ENCODE data around the gene CENPF.
A peak's percentile ranks its signal among the peaks of the same experiment; 100 is the strongest.
"Not testable (repeated sequence)": the region's sequence is repeated elsewhere in the genome, so short reads cannot be mapped to it uniquely, and the experiment has no call there.

CENPF gene

DNA sequence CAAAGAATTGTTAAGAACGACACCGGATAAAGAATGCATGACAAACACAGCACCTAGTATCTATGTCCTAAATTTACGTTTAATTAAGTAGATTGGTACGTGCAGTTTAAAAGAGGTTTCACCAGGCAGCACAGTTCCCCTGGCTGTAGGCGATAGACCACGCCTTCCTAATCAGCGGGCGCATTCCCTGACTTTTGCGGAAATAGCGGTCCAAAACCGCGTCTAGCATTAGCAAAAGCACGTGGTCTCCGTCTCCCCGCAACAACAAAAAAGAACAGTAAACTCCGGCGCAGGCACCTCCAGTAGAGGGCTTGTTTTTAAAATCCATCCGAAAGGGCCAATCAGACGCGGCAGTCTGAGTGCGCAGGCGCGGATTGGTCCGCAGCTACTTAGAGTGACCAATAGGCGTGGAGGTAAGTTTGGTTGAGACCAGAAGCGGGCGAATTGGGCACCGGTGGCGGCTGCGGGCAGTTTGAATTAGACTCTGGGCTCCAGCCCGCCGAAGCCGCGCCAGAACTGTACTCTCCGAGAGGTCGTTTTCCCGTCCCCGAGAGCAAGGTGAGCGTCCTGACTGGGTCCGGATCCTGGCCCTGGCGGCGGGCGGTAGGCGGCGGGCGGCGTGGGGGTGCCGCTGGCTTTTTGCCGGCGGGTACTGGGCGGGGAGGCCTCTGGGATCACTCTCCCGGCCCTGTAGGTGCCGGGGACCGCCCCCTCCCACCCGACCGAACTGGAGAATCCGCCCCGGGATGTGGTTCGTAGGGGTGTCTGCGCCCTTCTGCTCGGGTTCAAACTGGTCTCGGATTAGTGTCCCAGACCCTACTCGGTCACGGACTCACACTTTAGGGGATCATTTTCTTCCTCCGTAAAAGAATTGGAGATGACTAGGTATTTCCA, at the start of gene CENPF:
TSS of gene CENPF (plus strand) at position 432 of the 894 bp plus-strand sequence. CDS start 10,560 bp downstream, outside the sequence.
- DNase-seq (ENCODE audit: low spot score): peak; percentile 99

DNA sequence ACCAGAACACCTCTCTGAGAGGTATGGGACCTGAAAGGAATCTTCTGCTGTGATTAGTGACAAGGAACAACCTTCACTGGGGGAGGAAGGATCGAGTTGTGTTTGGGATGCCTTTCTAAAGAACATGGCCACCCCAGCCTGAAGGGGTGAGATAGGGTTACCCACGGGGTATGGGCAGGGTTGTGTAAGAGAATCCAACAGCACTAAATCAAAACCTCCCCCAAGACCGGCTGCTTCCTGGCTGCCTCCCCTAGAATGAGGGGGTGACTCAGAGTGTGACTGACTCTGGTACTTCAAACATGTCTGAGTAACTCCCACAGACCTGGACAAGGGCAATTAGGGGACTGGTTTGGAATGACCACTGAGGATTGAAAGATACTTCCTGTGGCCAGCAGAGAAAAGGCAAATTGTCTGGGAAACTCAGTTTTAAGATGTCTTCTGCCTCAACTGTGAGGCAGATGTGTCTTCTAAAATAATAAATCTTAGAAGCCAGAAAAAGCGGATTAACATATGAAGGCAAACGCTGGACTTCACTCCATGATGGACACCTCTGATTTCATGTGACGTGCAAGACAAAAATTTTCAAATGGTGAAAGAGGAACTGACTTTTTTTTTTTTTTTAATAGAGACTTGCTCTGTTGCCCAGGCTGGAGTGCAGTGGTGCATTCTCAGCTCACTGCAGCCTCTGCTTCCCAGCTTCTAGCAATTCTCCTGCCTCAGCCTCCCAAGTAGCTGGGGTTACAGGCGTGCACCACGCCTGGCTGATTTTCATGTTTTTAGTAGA, 44.9 kb upstream of the CENPF start:
- peak; percentile 79 for DNase-seq (ENCODE audit: low spot score)

DNA sequence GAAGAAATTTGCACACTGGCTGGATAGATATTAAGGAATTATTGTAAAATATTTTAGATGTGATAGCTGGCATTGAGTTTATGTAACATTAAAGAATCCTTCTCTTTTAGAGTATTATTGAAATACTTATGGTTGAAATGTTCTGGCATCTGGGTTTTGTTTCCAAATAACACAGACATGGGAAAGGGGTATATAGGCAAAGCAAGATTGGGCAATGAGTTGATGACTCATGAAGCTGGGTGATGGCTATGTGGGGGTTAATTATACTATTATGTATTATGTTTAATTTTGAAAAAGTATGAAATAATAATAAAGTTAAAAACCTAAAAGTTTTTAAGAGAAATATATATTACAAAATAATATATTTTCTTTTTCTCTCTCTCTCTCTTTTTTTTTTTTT, 39.1 kb upstream of the CENPF start:
- no peak for DNase-seq (ENCODE audit: low spot score)

- DNase-seq (ENCODE audit: low spot score): no peak
Observed at GRCh38 chr1:214565310-214565709, 37.7 kb upstream of the CENPF start.

- DNase-seq (ENCODE audit: low spot score): peak; percentile 70
Observed at GRCh38 chr1:214566158-214567104, 36.6 kb upstream of the CENPF start.

- DNase-seq (ENCODE audit: low spot score): no peak
Observed at GRCh38 chr1:214567481-214567980, 35.5 kb upstream of the CENPF start.

GRCh38 chr1:214568328-214568727, 34.7 kb upstream of the CENPF start:
- DNase-seq (ENCODE audit: low spot score): peak; percentile 17

DNA sequence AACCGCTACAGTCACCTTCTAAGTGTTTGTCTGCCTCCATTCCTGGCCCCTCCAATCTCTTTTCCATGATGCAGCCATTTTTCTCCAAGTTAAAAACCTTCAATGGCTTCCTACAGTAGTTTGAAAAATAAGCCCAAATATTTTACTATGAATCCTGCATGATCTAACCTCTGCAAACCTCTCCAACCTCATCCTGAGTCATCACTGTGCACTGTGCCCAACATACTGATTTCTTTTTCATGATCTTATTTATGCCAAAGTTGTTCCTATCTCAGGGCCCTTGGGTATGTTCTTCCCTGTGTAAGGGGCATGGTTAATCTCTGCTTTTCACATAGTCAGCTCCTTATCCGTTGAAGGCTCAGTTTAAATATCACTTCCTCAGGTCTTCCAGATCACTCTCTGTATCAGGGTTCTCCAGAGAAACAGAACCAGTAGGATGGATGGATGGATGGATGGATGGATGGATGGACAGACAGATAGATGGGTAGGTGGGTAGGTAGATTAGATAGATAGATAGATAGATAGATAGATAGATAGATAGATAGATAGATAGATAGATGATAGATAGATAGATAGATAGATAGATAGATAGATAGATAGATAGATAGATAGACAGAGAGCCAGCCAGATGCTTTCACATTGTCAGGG, 33.5 kb upstream of the CENPF start:
- peak; percentile 43 for DNase-seq (ENCODE audit: low spot score)

GRCh38 chr1:214570442-214570841, 32.6 kb upstream of the CENPF start:
- peak; percentile 38 for DNase-seq (ENCODE audit: low spot score)

DNA sequence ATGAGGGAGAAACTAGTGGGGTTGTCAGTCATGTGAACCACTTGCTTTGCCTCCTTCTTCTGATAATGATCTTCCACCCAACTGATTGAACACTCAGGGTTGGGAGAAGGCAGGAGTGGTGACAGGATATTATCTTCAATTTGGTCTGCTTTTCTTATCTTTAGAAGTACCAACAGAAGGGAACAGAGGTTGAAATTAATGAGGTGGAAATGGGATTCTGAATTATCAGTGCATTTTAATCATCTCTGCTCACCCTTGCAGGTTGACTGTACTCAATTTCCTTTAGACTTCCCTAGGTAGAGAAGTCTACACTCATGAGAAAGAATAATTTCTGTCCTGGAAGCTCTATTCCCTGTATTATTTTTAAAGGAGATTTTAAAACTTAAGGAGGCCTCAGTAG, 31.7 kb upstream of the CENPF start:
- DNase-seq (ENCODE audit: low spot score): no peak

- no peak for DNase-seq (ENCODE audit: low spot score)
Observed at GRCh38 chr1:214573386-214574318, 29.3 kb upstream of the CENPF start.

DNA sequence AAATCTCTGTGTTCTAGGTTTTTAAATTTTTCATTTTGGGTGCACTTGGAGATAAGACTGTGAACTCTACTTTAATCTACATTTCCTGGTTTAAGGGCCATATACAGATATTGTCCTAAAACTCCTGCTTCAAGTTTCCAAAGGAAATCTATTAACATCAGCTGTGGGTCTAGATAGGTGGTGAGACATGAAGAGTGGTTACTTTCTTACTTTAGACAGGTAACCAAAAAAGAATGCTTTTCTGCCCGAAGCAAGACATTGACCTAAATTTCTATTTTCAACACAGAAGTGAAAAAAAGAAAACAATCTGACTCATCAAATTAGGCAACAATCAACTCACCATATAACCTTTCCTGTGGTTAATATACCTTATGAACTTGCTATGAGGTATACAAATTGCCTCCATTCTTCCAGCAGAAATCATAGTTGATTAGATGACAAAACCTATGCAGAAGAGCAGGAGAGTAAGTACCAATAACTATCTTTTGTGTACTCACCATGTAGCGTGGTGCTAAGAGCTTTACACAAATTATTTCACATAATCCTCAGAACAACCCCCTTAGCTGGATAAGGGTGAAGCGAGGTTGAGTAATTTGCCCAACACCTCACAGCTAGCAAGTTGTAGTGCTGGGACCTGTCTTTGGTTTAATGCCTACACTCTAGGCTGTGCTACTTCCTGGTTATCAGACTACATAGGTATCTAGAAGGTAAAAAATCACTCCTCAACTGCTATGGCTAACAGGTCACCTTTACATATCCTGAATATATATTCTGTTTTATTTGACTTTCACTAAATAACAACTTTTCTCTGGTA, 28.2 kb upstream of the CENPF start:
- DNase-seq (ENCODE audit: low spot score): no peak

GRCh38 chr1:214576120-214576519, 26.9 kb upstream of the CENPF start:
- DNase-seq (ENCODE audit: low spot score): not testable (repeated sequence)

DNA sequence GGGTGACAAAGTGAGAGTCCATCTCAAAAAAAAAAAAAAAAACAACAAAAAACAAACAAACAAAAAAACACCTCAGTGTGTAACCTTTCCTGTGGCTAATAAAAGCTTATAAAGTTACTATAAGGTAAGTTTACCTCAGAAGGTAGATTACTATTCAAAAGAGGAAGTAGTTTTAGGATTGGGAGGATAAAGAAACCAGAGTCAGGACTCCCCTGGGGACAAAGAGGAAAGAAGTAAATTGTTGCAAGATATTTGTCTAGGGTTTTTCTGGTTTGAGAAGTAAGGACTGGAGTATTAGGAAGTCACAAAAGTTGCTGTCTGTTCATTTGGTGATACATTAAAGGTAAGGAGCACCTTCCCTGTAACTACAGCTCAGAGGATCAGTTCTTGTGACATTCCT, 23.8 kb upstream of the CENPF start:
- no peak for DNase-seq (ENCODE audit: low spot score)

DNA sequence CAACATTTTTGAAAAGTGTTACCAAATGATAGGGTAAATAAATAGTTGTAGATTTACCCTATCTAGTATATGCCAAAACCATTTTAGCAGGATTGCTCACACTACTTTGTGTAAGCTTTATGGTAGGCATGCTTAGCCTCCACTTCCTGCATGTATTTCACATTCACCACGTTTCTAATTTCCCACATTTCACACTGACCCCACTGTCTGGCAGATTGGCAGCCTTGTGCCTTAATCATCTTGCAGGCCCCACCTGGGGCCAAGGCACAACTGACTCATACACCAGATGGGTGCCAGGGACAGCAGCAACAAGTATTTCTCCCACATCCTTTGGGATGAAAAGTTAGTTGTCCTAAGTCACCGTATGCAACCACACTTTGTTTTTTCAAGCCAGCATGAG, 21.2 kb upstream of the CENPF start:
- peak; percentile 68 for DNase-seq (ENCODE audit: low spot score)

- DNase-seq (ENCODE audit: low spot score): no peak
Observed at GRCh38 chr1:214582289-214582891, 20.6 kb upstream of the CENPF start.

- DNase-seq (ENCODE audit: low spot score): no peak
Observed at GRCh38 chr1:214583113-214583512, 19.9 kb upstream of the CENPF start.

DNA sequence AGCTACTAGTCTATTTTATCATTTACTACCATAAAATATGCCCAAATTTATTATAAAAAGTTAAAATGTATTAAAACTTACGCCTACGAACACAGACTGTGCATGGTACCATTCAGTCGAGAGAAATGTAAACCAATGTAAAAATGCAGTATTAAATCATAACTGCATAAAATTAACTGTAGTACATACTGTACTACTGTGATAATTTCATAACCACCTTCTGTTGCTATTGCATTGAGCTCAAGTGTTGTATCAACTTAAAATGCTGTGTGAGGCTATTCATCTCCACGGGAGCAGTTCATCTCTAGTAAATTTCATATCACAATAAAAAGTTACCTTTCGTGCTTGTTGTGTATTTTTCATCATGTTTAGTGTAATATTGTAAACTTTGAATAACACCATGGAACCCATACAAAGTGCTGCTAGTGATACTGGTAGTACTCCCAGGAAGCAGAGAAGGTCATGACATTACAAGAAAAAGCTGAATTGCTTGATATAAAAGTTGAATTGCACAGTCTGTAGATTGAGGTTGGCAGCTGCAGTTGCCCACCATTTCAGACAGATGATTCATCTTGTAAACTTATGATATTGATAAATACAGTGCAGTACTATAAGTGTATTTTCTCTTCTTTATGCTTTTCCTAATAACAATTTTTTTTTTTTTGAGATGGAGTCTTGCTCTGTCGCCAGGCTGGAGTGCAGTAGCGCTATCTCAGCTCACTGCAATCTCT, 19.0 kb upstream of the CENPF start:
- DNase-seq (ENCODE audit: low spot score): no peak

Measured in AG20443 (cell line).